ENCODE data around the gene HARBI1.

The HARBI1 gene

DNA sequence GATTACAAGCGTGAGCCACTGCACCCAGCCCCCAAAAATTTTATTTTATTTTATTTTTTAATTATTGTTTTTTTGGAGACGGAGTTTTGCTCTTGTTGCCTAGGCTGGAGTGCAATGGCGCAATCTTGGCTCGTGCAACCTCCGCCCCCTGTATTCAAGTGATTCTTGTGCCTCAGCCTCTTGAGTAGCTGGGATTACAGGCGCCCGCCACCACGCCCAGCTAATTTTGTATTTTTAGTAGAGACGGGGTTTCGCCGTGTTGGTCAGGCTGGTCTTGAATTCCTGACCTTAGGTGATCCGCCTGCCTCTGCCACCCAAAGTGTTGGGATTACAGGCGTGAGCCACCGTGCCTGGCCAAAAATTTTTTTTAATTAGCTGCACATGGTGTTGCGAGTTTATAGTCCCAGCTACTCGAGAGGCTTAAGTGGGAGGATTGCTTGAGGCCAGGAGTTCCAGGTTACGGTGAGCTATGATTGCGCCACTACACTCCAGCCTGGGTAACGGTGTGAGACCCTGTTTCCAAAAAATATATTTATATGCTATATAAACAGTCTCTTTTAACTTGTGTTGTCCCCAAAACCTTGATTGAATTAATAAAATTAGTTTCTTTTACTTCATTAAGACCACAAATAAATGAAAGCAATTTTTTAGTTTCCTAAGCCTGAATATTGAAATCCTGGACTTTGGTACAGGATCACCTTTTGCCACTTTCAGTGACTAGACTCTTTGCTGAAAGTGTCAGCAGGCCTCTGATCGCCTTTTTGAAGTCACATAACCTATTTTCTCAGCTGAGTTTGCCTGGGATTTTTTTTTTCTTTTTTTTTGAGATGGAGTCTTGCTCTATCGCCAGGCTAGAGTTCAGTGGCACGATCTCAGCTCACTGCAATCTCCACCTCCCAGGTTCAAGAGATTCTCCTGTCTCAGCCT lies 16.5 kb upstream of the HARBI1 start:
- DNase-seq = no peak

DNA sequence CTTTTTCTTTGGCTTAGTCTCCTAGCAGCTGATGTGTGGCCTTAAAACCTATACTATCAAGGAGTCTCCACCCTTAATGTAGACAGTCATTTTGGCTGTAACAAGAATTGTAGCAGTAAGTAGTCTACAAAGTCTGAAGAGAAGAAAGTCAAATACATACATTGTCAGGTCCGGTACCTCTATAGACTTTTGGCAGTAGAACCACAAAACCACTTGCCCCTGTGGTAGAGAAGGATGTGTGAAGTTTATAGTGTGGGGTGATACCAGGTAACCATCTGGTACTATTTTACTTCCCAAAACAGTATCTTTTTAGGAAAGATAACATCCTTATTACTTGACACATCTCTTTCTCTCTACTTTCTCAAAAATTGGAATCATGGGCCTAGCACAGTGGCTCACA lies 15.5 kb upstream of the HARBI1 start:
- no peak for DNase-seq

GRCh38 chr11:46631676-46632075 lies 14.6 kb upstream of the HARBI1 start:
- DNase-seq = no peak

- no peak for DNase-seq
Observed at GRCh38 chr11:46630237-46630636, 13.2 kb upstream of the HARBI1 start.

DNA sequence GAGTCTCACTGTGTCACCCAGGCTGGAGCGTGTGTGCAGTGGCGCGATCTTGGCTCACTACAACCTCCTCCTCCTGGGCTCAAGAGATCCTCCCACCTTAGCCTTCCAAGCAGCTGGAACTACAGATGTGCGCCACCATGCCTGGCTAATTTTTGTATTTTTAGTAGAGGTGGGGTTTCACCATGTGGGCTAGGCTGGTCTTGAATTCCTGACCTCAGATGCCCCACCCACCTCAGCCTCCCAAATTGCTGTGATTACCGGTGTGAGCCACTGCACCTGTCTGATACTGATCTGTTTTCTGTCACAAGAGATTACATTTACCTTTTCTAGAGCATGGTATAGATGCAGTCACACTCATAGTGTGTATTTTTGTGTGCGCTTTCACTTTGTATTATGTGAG lies 11.9 kb upstream of the HARBI1 start:
- DNase-seq = no peak

DNA sequence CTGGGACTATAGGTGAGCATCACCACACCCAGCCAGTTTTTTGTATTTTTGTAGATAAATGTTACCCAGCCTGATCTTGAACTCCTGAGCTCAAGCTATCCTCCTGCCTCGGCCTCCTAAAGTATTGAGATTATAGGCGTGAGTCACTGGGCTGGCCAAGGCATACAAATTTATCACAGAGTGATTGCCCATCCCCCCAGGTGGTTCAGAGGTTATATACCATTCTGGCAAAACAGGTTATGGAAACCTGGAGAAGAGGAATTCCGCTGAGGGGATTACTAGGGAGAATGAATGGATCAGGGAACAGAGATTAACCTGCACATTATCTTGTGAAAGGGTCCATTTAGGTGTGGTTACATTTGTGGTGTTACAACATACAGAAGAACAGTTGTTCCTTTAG lies 8.4 kb upstream of the HARBI1 start:
- no peak for DNase-seq

DNA sequence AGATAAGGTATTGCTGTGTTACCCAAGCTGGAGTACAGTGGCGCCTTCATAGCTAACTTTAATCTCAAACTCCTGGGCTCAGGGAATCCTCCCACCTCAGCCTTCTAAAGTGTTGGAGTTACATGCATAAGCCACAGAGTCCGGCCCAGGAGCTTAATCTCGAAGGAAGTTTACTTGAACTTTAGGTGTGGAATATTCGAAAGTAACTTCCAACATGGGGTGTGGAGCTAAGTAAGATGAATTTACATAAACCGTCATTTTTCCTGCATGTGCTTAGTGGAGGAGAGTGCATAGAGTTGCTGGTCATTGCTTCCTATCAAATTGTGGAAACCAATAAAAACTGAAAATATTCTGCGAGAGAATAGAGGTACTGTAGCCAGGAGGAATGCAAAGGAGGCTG lies 1.8 kb upstream of the HARBI1 start:
- no peak for DNase-seq

DNA sequence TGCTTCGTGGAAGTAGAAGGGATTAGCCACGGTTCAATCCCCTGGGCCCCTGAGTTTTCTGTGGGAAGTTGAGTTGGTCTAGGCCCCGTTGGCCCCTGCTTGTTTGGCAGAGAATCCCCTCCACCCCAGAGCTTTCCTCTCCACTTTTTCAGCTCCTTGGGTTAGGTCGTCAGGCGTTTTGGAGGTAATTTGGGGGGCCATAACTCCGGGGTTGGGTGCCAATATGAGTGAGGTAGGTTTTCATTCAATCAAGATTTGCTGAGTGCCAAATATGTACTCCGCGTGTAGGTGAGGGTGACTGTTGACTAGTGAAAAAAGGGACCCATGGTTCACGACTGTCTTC lies 916 bp upstream of the HARBI1 start:
- DNase-seq = no peak

GRCh38 chr11:46616551-46617133 lies 385 bp downstream of the HARBI1 start:
- DNase-seq = no peak

- peak; percentile 13 for DNase-seq
Observed at GRCh38 chr11:46615756-46616155, 1.3 kb downstream of the HARBI1 start.

- no peak for DNase-seq
Observed at GRCh38 chr11:46612326-46612725, 4.7 kb downstream of the HARBI1 start.

GRCh38 chr11:46611526-46612304 lies 5.3 kb downstream of the HARBI1 start:
- DNase-seq = no peak

DNA sequence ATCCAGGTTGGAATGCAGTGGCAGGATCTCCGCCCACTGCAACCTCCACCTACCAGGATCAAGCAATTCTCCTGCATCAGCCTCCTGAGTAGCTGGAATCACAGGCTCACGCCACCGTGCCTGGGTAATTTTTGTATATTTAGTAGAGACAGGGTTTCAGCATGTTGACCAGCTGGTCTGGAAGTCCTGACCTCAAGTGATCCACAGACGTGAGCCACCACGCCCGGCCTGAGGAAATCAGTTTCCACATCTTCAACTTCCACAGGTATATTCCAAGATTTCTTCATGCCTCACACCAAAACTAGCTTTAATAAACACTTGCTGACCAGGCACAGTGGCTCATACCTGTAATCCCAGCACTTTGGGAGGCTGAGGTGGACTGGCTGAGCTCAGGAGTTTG lies 7.6 kb downstream of the HARBI1 start:
- DNase-seq = no peak

DNA sequence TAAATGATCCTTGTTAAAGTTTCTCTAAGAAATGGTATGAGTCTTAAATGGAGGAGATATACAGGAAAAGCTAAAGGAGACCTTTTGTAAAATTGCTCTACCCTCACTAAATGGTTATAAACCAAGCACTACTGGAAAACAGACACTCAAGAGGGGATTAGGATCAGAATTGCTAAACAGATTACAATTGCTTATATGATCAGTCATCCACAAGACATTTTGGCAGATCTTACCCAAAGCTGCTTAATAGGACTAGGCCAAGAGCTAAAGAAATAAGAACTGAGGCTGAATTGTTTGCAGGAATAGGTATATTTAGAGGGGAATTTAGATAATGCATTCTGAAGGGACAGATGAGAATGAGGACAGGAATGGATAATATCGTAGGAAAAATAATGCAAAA lies 9.5 kb downstream of the HARBI1 start:
- no peak for DNase-seq

DNA sequence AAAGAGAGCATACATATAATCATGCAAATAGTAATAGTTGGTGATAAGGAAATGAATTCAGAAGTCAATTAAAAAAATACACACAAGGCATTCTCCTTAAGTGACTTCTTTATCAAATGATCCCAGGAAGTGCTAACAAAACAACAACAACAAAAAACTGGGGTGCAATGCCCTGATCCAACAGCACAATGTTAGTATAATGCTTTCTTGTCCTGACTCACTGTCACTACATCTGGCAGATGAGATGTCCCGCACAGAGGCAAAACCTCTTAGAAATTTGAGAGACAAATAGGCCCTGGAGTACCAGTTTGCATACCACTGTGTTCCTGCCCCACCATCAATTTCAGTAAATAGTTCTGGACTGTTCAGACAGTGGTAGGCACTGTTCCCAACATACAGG lies 12.2 kb downstream of the HARBI1 start:
- DNase-seq = no peak

DNA sequence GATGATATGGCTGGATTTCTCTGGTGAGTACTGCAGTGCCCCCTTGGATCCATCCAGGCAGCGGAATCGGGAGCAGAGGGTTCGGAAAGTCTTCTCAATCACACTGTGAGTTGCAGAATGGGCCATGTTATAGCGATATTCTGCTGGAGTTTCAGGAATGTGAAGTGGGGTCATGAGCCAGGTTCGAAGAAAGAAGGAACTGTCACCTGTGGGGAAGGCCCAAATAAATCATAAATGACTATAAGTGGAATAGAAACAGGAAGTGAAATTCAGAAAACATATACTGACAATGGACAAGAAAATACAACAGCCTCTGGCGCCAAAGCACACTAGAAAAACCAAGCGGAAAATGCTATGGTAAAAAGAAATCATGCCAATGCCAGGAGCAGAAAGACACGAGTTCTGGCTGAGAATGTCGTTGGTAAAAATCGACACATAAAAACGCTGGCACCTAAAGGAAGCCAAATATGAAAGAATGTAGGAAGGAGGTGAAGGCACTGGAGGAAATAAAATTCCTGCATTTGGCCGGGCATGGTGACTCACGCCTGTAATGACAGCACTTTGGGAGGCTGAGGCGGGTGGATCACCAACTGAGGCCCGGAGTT lies 13.2 kb downstream of the HARBI1 start:
- no peak for DNase-seq

GRCh38 chr11:46601129-46601528 lies 15.9 kb downstream of the HARBI1 start:
- DNase-seq = no peak

GRCh38 chr11:46600194-46600960 lies 16.6 kb downstream of the HARBI1 start:
- no peak for DNase-seq

GRCh38 chr11:46599340-46600193 lies 17.5 kb downstream of the HARBI1 start:
- DNase-seq = no peak

- peak; percentile 41 for DNase-seq
Observed at GRCh38 chr11:46597609-46598219, 19.3 kb downstream of the HARBI1 start.

GRCh38 chr11:46597155-46597554 lies 19.9 kb downstream of the HARBI1 start:
- no peak for DNase-seq

All from HCEC 1CT (cell line).